Transverse colon (tissue), 4 donors: ENCODE results near the gene NENF. TPM values are rescaled to one million over a fixed set of nuclear protein-coding genes. Genes with fewer than 3 reads are reported as not detected.
"Not testable (repeated sequence)": the region's sequence is repeated elsewhere in the genome, so short reads cannot be mapped to it uniquely, and the experiment has no call there.

Experiments
- DNase-seq: peaks from one replicate; pipeline ENCODE4 v3.0.0-alpha.2; 2019
- H3K27ac ChIP-seq, 4 donors: fragments of 200-600 bp; sonication (generic); 2 replicates each; pipeline ENCODE4 v1.5.1; 2016 to 2018; ENCODE audit warnings: inconsistent platforms in 4 of 4
- H3K27me3 ChIP-seq: fragments of 200-600 bp; sonication (generic); 2 replicates; pipeline ENCODE4 v1.5.1; 2017; ENCODE audit warnings: inconsistent platforms
- H3K36me3 ChIP-seq, 4 donors: fragments of 200-600 bp; sonication (generic); 2 replicates each; pipeline ENCODE4 v1.5.1; 2017 to 2019; ENCODE audit warnings: inconsistent platforms in 4 of 4
- H3K4me1 ChIP-seq, 4 donors: fragments of 200-600 bp; sonication (generic); 2 replicates each; pipeline ENCODE4 v1.5.1; 2017 to 2020; ENCODE audit warnings: inconsistent platforms in 4 of 4
- H3K4me3 ChIP-seq, 4 donors: fragments of 200-600 bp; sonication (generic); 1 replicate in 1 of 4; 2 replicates in 3 of 4; pipeline versions ENCODE4 v1.5.1 to v1.6.1; 2017 to 2019; ENCODE audit warnings: inconsistent platforms in 4 of 4
- H3K9me3 ChIP-seq, 2 donors: fragments of 200-600 bp; sonication (generic); 2 replicates each; pipeline ENCODE4 v1.5.1; 2017 to 2019; ENCODE audit warnings: inconsistent platforms in 2 of 2
- CTCF ChIP-seq, 5 experiments: fragments of 200-600 bp in 3 of 5; fragments of 450-650 bp in 2 of 5; sonication (generic) in 3 of 5; IDR thresholded peaks; 1 replicate in 2 of 5; 2 replicates in 3 of 5; pipeline ENCODE4 v1.5.1; 2016 to 2017; ENCODE audit warnings: antibody characterized with exemption in 5 of 5, inconsistent platforms in 3 of 5, mild to moderate bottlenecking in 2 of 5, moderate library complexity in 1 of 5
- EP300 ChIP-seq: sonication (generic); formaldehyde crosslinking; IDR thresholded peaks from one replicate; pipeline ENCODE4 v1.6.1; 2017; ENCODE audit warnings: antibody characterized with exemption, low read depth
- POLR2A ChIP-seq: fragments of 450-650 bp; IDR thresholded peaks from one replicate; pipeline ENCODE4 v1.6.1; 2016; ENCODE audit warnings: antibody characterized with exemption, mild to moderate bottlenecking, moderate library complexity
- POLR2AphosphoS5 ChIP-seq, 3 donors: sonication (generic); formaldehyde crosslinking; IDR thresholded peaks; one replicate each; pipeline ENCODE4 v1.6.1; 2016; ENCODE audit warnings: antibody characterized with exemption in 3 of 3
- WGBS, 2 donors: methylation state at CpG; one replicate each; pipeline ENCODE4 v1.1.5; 2018; ENCODE audit warnings: low coverage in 1 of 2; 5-methylcytosine and 5-hydroxymethylcytosine counted together
- in situ Hi-C, 4 donors: fragments of 200-750 bp; cut with MboI; loops; one replicate each; pipeline versions ENCODE4 v1.15.0 to v1.15.1; 2017; ENCODE audit warnings: low sequenced_read_pairs in 3 of 4, low pct_ligation_motif_present in 1 of 4, low pct_unique_long_range_greater_than_20kb in 1 of 4
- intact Hi-C: fragments of 100-400 bp; cut with DNase I; formaldehyde crosslinking; loops from one replicate; pipeline ENCODE4 v1.15.1; 2023; ENCODE audit warnings: low total_unique reads
- total RNA-seq, 4 donors: library from RNA; depleted of rRNA; stranded (reverse); fragments of >200 nt; gene quantifications; one replicate each; pipeline ENCODE4 v1.1.0, GENCODE V29; 2016

NENF gene
- total RNA-seq, 4 donors from 2014 or later: 24.2 to 91.5 (median 35.7) TPM

GRCh38 chr1:212471891-212472675 lies 39.4 kb downstream of the NENF start:
- intact Hi-C loops (loop anchor here (5.0 to 10.0 kb wide), 3 partner anchors 90 to 323 kb away; partner anchors contain the start of genes NSL1 and TATDN3), in situ Hi-C loops (loop anchor here in 2 of 4 donors (25.0 kb wide), 2 partner anchors 515 to 785 kb away; partner anchors contain the start of gene NEK2 (in 1 of the 2))
- Histone ChIP-seq H3K4me1 (peaks cover 0 to 9% (median 3%) of the 10 kb centered on the region in 4 donors), H3K27me3 (no peaks in the 10 kb centered on the region), H3K4me3 (no peak overlapping the region), H3K9me3 (no peaks in the 10 kb centered on the region), H3K36me3 (no peaks in the 10 kb centered on the region), H3K27ac (no peak overlapping the region)
- no peak for TF ChIP-seq EP300
- TF ChIP-seq CTCF (IDR thresholded peaks at IDR 0.05): no peak
- no peak for TF ChIP-seq POLR2A
- TF ChIP-seq POLR2AphosphoS5 (IDR thresholded peaks at IDR 0.05): no peak
- 80 to 89% methylated on average over 4 to 17 of the region's 17 CpGs for WGBS, 2 donors
- no peak for DNase-seq

GRCh38 chr1:212473729-212474128 lies 41.0 kb downstream of the NENF start:
- no peak for DNase-seq
- Histone ChIP-seq H3K27me3 (no peaks in the 10 kb centered on the region), H3K4me1 (peaks cover 0 to 18% (median 17%) of the 10 kb centered on the region in 4 donors), H3K36me3 (no peaks in the 10 kb centered on the region), H3K4me3 (no peak overlapping the region), H3K9me3 (no peaks in the 10 kb centered on the region), H3K27ac (no peak overlapping the region)
- TF ChIP-seq EP300 (no peak), POLR2AphosphoS5 (IDR thresholded peaks at IDR 0.05) (no peak), CTCF (IDR thresholded peaks at IDR 0.05) (no peak), POLR2A (no peak)
- 86 to 100% methylated on average over 2 to 9 of the region's 9 CpGs for WGBS, 2 donors
- intact Hi-C loops (loop anchor here (5.0 to 10.0 kb wide), 3 partner anchors 89 to 321 kb away; partner anchors contain the start of genes NSL1 and TATDN3), in situ Hi-C loops (loop anchor here in 2 of 4 donors (25.0 kb wide), 2 partner anchors 514 to 786 kb away; partner anchors contain the start of gene NEK2 (in 1 of the 2))

GRCh38 chr1:212475151-212475550 lies 42.4 kb downstream of the NENF start:
- Histone ChIP-seq H3K9me3 (no peaks in the 10 kb centered on the region), H3K27ac (no peak overlapping the region), H3K4me3 (no peak overlapping the region), H3K27me3 (no peaks in the 10 kb centered on the region), H3K4me1 (peaks cover 0 to 18% (median 14%) of the 10 kb centered on the region in 4 donors), H3K36me3 (no peaks in the 10 kb centered on the region)
- no peak for DNase-seq
- intact Hi-C loops: loop anchor here (10.0 kb wide), 2 partner anchors 140 to 320 kb away; partner anchors contain the start of genes NSL1 and TATDN3
- TF ChIP-seq POLR2A (no peak), CTCF (IDR thresholded peaks at IDR 0.05) (no peak), EP300 (no peak), POLR2AphosphoS5 (IDR thresholded peaks at IDR 0.05) (no peak)
- in situ Hi-C loops: loop anchor here in 1 of 4 donors (25.0 kb wide), 1 partner anchor 287 kb away; no protein-coding TSS in a partner anchor
- WGBS, 2 donors: 79 to 90% methylated on average over 2 to 4 of the region's 4 CpGs

- not testable (repeated sequence) for H3K36me3 ChIP-seq, H3K4me3 ChIP-seq, H3K27me3 ChIP-seq, DNase-seq, H3K9me3 ChIP-seq, H3K27ac ChIP-seq
- H3K4me1 ChIP-seq: peaks cover 0 to 18% (median 13%) of the 10 kb centered on the region in 4 donors
- WGBS, 2 donors: 83 to 87% methylated on average over 2 to 3 of the region's 3 CpGs
- intact Hi-C loops: loop anchor here (10.0 kb wide), 2 partner anchors 139 to 319 kb away; partner anchors contain the start of genes NSL1 and TATDN3
- in situ Hi-C loops: loop anchor here in 1 of 4 donors (25.0 kb wide), 1 partner anchor 286 kb away; no protein-coding TSS in a partner anchor
These were observed 43.1 kb downstream of the NENF start for GRCh38 chr1:212475831-212476230.
